Hematopoietic multipotent progenitor cell (in vitro differentiated cells): ENCODE results near the gene ZNF511. TPM values are rescaled to one million over a fixed set of nuclear protein-coding genes. Genes with fewer than 3 reads are reported as not detected.
"Not testable (repeated sequence)": the region's sequence is repeated elsewhere in the genome, so short reads cannot be mapped to it uniquely, and the experiment has no call there.

ENCODE experiments used
- DNase-seq, 3 donors: peaks; one replicate each; pipeline ENCODE4 v3.0.0-alpha.2; 2011 to 2015; ENCODE audit warnings: low read depth in 2 of 3, low spot score in 2 of 3
- total RNA-seq: library from RNA; depleted of rRNA; stranded (reverse); fragments of >200 nt; gene quantifications from one replicate; pipeline ENCODE4 v1.2.3, GENCODE V29; 2012

Gene ZNF511
- total RNA-seq, 1 donor = 19.4 TPM

DNA sequence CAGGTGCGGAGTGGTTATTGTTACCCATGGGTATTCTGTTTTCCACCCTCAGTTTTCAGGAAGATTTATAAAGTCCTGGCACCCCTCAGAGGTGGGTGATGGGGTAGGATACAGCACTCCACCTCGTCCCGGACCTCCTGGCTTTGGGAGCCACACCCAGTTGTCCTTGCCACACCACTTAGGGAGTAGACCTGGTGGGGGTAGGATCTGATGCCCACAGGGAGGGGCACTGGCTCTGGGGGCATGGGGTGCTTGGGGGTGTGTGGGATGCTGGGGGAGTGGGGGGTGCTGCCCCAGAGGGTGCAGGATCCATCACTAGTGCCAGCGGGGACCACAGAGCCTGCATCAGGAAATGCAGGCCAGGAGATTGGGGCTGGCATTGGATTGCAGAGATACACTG lies 4.5 kb downstream of the ZNF511 start:
- no peak for DNase-seq

DNA sequence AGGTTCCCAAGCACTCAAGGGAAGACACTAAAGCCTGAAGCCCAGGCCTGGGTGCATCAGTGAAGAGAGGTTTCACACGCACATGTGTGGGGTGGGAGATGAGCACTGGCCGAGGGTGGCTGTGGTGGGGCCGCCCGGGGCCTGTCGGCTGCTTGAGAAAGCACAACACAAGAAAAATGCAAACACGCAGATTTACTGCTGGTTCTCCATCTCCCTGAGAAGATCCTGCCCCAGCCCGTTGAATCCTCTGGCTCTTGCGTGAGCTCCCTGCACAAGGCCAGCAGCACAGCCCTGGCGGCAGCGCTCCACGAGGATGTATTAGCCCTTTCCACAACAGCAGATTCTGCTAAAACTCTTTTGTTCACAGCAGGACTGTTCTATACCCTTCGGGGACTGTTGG lies 6.2 kb downstream of the ZNF511 start:
- DNase-seq = no peak

DNA sequence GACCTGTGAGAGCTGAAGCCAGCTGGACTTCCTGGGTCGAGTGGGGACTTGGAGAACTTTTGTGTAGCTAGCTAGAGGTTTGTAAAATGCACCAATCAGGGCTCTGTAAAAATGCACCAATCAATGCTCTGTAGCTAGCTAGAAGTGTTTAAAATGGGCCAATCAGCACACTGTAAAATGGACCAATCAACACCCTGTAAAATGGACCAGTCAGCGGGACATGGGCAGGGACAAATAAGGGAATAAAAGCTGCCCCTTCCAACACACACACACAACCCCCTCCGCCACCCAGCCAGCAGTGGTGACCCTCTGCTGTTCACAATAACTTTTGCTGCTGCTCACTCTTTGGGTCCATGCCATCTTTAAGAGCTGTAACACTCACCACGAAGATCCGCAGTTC lies 7.1 kb downstream of the ZNF511 start:
- peak in 1 of 3 donors; percentile 36 for DNase-seq

DNA sequence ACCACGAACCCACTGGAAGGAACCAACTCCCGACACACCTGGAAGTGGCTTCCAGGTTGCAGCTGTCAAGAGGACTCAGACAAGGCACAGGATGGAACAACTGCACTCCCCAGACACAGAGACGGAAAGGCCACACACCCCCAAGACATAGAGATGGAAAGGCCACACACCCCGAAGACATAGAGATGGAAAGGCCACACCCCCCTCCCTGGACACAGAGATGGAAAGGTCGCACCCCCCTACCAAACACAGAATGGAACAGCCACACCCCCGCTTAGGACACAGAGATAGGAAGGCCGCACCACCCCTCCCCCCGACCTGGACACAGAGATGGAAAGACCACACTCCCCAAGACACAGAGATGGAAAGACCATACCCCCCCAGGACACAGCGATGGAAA lies 7.6 kb downstream of the ZNF511 start:
- no peak for DNase-seq

DNA sequence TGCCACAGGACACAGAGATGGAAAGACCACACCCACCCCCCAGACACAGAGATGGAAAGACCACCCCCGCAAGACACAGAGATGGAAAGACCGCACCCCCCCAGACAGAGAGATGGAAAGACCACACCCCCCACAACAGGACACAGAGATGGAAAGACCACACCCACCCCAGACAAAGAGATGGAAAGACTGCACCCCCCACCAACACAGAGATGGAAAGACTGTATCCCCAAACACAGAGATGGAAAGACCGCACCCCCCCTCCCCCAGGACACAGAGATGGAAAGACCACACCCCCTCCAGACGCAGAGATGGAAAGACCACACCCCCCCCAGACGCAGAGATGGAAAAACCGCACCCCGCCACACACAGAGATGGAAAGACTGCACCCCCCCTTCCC lies 8.0 kb downstream of the ZNF511 start:
- no peak for DNase-seq

DNA sequence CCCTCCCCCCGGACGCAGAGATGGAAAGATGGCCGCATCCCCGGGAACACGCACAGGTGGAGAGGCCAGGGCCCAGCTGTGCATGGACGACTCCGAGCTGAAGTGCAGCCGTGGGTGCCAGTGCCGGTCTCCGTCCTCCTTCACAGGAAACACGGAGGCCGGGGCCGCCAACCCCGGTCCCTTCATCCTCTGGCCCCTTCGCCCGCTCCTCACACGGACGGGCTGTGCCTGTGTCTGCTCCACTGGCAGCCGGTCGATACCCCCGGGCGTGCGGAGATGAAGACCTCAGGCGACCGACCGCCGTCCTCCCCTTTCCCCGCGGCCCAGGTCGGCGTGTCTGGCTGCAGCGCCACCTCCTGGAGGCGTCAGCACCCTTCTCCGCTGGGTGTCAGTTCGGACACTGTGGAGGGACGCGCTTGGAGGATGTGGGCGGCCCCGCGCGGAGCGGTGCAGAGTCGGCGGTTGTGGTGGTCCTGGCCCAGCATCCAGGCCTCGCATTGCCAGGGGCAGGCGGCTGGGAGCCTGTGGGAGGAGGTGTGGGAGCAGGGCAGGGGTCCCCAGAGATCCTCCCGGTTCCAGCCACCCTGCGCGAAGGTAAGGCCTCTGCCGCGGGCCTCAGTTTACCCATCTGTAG lies 9.9 kb downstream of the ZNF511 start:
- DNase-seq = peak; percentile 50 to 76 (median 75)

DNA sequence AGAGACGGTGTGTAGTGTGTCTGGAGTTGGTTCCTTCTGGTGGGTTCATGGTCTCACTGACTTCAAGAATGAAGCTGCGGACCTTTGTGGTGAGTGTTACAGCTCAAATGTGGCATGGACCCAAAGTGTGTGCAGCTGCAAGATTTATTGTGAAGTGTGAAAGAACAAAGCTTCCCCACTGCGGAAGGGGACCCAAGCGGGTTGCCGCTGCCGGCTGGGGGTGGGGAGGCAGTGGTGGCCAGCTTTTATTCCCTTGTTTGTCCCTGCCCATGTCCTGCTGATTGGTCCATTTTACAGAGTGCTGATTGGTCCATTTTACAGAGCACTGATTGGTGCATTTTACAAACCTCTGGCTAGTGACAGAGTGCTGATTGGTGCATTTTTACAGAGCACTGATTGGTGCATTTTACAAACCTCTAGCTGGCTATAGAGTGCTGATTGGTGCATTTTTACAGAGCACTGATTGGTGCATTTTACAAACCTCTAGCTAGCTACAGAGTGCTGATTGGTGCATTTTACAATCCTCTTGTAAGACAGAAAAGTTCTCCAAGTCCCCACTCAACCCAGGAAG lies 12.2 kb downstream of the ZNF511 start:
- DNase-seq = not testable (repeated sequence)

DNA sequence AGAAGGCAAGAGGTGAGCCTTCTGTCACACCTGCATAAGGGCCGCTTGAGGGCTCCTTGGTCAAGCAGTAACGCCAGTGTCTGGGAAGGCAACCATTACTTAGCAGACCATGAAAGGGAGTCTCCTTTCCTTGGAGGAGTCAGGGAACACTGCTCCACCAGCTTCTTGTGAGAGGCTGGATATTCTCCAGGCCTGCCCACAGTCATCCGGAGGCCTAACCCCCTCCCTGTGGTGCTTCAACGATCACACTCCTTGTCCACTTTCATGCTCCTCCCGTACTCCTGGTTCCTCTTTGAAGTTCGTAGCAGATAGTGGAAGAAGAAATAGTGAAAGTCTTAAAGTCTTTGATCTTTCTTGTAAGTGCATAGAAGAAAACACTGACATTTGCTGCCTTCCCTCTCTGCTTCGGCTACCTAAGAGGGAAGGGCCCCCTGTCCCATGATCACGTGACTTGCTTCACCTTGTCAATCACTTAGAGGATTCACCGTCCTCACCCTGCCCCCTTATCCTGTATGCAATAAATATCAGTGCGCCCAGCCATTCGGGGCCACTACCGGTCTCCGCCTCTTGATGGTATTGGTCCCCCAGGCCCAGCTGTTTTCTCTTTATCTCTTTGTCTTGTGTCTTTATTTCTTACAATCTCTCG lies 13.5 kb downstream of the ZNF511 start:
- DNase-seq = not testable (repeated sequence)

DNA sequence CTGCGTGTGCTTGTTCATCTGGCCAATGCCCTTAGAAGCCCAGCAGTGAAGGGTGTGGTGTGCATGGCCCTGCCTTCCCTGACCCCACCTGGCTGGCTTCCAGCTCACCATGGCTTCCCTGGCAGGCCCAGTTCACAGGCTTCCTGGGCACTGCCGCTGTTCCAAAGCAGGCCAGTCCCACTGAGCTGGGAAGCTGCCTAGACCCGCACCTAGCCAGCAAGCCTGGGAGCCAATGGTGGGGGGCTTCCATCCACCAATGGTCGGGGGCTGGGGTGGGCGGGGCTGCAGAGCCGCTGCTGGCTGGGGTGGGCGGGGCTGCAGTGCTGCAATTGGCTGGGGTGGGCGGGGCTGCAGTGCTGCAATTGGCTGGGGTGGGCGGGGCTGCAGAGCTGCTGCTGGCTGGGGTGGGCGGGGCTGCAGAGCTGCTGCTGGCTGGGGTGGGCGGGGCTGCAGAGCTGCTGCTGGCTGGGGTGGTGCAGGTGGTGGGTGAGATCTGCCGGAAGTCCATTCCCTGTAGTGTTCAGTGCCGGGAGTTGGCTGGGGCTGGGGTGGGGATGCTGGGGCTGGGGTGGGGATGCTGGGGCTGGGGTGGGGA lies 15.6 kb downstream of the ZNF511 start:
- DNase-seq = peak in 2 of 3 donors; percentile 44 to 48

DNA sequence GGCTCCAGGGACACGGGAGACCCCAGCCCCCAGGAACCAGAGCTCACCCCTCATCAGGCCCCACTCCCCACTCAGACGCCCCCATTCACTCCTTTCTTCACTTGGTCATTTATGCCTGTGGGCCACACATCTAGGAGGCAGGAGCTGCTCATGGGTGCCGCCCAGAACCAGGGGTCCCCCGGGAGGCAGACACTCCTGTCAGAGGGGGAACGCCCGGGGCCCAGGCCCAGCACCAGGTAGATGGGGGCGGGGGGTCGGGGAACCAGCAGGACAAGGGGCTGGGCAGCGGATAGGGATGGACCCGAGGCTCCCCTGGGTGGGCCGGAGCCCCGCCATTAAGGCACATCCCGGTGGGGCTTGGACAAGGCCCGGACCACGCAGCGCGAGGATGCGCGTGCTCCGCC lies 16.1 kb downstream of the ZNF511 start:
- no peak for DNase-seq

DNA sequence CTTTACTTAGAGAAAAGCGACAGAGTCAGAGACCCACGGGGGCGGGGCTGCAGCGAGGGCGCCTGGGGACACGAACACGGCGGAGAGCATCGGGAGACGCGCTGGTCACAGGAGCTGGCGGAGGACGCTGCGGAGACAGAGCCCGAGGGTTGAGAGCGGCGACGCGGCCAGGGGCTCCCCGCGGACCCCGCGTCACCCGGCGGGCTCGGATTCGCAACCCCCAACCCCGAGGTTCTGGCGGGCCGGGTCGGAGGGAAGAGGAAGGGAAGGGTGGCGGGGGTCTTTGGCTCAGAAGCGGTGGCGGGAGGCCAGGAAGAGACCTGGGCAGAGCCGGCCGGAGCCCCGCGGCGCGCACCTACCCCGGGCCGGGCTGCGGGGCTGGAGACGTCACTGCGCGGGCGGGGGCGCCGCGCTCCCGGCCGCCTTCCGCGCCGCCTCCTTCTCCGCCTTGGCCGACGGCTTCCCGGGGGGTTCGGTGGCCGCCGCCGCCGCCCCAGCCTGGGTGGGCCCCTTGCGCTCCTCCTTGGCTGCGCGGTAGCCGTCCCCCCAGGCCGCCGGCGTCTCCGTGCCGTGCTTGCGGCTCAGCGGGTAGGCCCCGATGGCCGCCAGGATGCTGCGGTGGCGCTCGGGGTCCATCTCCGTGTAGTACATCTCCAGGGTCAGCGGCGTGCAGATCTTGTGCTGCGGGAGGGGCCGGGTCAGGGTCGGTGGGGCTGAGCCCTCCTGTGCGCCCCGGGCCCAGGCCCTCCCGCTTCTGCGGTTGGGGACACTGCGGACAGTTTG lies 16.9 kb downstream of the ZNF511 start:
- no peak for DNase-seq

DNA sequence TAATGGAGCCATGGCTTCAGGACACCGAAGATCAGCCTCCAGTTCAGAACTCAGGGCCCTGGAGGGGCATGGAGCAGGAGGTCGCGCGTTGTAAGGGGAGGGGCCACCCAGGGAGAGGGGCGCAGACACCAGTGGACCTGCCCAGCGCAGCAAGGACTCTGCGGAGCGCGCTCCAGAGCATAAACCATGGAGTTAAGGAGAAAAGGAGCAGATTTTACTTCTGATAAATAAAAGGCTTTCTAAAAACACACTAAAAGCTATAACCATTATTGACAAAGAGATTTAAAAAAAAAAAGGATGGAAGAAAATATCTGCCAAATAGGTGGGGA lies 17.5 kb downstream of the ZNF511 start:
- no peak for DNase-seq

DNA sequence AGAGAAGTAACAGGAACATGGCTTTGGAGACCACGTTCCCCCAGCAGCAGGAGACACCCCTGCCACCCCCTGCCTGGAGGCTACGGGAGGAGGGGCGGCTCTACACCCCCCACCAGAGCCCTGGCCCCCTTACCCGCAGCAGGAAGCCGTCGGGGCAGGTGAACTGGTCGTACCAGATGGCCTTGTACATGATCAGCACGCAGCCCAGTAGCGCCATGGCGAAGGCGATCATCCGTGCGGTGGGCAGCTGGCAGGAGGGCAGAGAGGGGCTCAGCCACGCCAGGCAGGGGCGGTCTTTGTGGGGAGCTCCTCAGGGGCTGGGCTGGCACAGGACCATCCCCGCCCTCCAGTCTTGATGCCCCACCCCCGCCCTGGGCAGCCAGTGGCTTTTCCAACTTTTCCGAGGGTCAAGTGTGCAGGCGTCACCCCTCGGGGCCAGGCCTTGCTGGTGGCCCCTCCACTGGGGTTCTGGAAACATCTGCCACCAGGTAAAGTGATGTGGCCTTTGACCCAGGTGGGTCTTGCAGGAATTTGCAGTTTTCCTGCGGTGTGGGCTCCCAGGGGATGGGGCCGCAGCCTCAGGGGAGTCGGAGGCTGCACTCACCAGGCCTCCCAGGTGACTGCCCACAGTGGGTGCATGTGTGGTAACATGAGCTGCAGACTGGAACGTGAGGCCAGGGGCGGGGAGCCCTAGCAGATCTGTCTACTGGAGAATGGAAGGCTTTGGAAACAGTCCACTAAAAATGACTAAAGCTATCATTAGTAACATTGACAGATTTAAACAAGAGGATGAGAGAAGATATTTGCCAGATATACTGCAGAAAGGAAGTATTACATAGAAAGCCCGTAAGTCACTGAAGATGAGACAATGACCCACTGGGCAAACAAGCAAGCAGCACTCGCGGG lies 18.3 kb downstream of the ZNF511 start:
- DNase-seq = no peak

DNA sequence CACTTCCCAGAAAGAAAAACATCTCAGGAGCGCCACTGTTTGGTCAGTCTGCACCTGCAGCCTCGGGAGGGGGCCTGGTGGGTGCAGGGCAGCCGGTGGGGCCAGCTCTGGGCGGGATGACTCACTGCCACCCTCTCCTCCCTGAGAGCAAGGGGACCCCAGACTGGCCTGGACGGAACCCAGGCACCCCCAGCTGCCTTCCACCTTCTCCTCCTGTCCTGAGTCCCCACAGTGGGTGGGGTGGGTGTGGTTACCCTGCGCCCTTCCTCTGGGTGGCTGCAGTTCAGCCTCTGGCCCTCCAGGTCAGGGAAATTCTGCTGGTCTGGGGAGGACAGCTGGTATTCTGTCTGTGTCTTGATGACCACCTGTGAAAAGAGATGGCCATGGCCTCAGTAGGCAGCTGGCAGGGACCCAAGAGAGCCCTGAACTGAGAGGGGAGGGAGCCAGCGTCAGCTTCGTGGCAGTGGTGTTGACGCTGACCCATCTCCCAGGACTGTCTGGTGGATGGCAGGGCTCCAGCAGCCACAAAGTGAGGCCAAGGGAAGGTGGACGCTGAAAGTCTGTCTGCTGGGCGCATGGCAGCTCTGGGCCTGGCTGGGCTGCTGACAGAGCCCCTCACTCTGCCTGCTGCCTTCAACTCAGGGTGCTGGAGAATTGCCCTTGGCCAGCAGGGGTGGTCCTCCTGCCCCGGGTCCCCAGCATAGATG lies 19.1 kb downstream of the ZNF511 start:
- DNase-seq = no peak

DNA sequence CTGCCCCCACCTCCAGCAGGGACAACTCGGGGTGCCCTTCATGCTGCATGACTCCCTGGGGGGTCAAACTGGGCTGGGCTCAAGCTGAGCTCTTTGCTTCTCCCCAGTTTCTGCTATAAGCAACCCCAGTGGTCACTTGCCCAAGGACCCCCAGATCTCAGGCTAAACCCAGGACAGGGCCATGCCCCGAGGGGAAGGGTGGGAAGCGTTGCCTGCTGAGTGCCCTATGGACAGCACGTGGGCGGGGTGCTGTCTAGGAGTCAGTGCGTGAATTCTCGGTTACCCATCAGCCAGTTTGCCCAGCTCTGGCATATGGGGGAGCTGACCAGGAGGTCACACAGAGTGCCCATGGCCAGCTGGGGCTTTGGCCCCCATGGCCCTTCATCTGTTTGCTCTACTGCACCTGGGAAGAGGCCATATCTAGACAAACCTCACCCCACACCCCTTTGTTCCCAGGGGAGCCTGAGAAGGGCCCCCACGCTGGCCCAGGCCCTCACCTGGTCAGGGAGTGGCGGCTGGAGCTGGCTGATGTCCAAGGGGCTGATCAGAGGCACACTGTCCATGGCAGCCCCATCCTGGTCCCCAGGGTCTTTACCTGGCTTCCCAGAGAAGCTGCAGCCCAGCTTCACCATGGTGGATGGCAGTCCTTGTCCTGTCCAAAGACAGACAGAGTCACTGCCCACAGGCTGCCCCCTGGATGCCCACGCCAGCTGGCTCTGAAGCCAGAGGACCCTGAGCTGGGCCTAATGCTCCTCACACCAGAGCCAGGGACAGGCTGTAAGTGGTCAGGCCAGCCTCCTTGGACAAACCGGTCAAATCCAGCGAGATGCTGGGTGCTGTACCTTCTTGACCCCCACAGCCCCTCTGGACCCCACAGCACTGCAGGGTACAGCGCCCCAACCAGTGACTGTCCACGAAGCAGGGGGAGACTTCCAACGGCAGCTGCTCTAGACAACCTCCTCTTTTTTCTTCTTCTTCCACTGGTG lies 19.9 kb downstream of the ZNF511 start:
- DNase-seq = no peak

DNA sequence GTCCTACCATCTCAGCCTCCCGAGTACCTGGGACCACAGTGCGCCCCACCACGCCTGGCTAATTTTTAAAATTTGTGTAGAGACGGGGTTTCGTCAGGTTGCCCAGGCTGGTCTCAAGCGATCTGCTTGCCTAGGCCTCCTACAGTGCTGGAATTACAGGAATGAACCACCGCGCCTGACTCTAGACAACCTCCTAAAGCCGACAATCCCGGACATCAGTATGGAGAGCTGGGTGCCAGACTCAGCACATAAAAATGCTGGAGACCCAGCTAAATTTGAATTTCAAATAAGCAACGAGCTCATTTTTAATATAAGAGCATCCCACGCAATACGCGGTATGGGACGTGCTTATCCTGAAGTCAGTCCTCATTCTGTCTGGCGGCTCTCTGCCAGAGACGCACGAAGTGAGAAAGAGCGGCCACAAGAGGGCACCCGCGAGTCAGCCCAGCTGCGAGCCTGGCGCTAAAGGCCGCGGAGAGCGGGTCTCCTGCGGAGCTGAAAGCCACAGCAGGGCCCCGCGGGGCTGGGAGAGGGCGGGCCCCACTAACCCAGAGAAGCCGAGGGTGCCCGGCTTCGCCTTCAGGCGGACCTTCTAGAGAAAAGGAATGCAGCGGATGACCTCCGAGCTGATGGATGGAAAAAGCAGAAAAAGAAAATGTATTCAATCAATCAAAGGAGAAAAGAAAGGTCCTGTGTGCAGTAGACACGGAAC lies 20.9 kb downstream of the ZNF511 start:
- DNase-seq = peak; percentile 80 to 88 (median 83)

DNA sequence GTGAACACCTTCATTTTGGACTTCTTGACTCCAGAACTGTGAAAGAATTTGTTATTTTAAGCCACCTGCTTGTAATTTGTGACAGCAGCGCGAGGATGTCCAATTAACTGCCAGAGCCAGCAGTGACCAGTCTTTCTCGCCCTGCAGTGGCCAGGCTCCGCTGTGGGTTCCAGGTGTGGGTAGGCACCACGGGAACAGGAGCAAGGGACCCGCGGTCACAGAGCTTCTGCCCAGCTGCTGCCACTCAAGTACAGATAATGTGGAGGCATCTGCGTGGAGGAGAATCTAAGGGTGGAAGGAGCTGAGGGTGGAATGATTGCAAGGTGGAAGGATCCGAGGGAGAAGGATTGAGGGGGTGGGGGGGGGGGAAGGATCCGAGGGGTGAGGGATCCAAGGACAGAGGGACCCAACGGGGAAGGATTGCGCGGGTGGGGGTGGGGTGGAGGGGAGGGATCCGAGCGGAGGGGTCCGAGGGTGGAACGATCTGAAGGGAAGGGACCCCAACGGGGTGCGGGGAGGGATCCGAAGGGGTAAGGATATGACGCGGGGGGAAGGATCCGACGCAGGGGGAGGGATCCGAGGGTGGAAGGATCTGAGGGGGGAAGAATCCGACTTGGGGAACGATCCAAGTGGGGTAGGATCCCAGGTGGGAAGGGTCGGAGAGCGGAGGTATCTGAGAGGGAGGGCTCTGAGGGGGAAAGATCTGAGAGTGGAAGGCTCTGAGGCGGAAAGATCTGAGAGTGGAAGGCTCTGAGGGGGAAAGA lies 24.4 kb downstream of the ZNF511 start:
- DNase-seq = no peak
